ENCODE results near the gene UBE2Q2. TPM values are rescaled to one million over a fixed set of nuclear protein-coding genes. Genes with fewer than 3 reads are reported as not detected.
A peak's percentile ranks its signal among the peaks of the same experiment; 100 is the strongest.

UBE2Q2 gene
- total RNA-seq, 1 experiment from 2014 or later = 27.0 TPM

GRCh38 chr15:75842722-75843677 is at the start of gene UBE2Q2 (continued):
- TF ChIP-seq ZNF138 (CRISPR knock-in tag; conservative IDR thresholded peaks at IDR 0.05) (0 out of 2 replicates have a peak, but pooled peaks have one; percentile 19), E2F1 (CRISPR knock-in tag; IDR thresholded peaks at IDR 0.05) (no peak; the same call in 1 of the 2 replicates), AFF4 (CRISPR knock-in tag; IDR thresholded peaks at IDR 0.05; ENCODE audit: borderline replicate concordance) (no peak), ATF2 (CRISPR knock-in tag; IDR thresholded peaks at IDR 0.05; ENCODE audit: borderline replicate concordance, low read depth) (no peak), OVOL2 (CRISPR knock-in tag; IDR thresholded peaks at IDR 0.05; ENCODE audit: borderline replicate concordance) (no peak), ATF3 (CRISPR knock-in tag; conservative IDR thresholded peaks at IDR 0.05) (no peak), HMGA2 (CRISPR knock-in tag; IDR thresholded peaks at IDR 0.05) (no peak), USF1 (CRISPR knock-in tag; IDR thresholded peaks at IDR 0.05) (no peak), ZNF423 (CRISPR knock-in tag; IDR thresholded peaks at IDR 0.05) (no peak), EMX1 (CRISPR knock-in tag; IDR thresholded peaks at IDR 0.05) (no peak), TEAD4 (CRISPR knock-in tag; IDR thresholded peaks at IDR 0.05) (peak; percentile 14; the same call in 1 of the 2 replicates), FOXK1 (CRISPR knock-in tag; IDR thresholded peaks at IDR 0.05) (no peak; the same call in 1 of the 2 replicates), TEAD1 (CRISPR knock-in tag; IDR thresholded peaks at IDR 0.05) (peak; percentile 66; the same call in 1 of the 2 replicates), ESRRA (CRISPR knock-in tag; IDR thresholded peaks at IDR 0.05; ENCODE audit: borderline replicate concordance) (peak; percentile 58; the same call in 1 of the 2 replicates), TP53 (CRISPR knock-in tag; IDR thresholded peaks at IDR 0.05) (peak; percentile 79; the same call in 1 of the 2 replicates), ARID4B (CRISPR knock-in tag; IDR thresholded peaks at IDR 0.05; ENCODE audit: borderline replicate concordance) (no peak), FOXP1 (CRISPR knock-in tag; IDR thresholded peaks at IDR 0.05; ENCODE audit: borderline replicate concordance) (peak; percentile 43; the same call in 1 of the 2 replicates), PRRX2 (CRISPR knock-in tag; IDR thresholded peaks at IDR 0.05) (no peak), ZNF671 (CRISPR knock-in tag; IDR thresholded peaks at IDR 0.05) (no peak), ZNF281 (CRISPR knock-in tag; IDR thresholded peaks at IDR 0.05) (peak; percentile 62; the same call in 1 of the 2 replicates), JUN (CRISPR knock-in tag; IDR thresholded peaks at IDR 0.05) (no peak), USF2 (CRISPR knock-in tag; IDR thresholded peaks at IDR 0.05) (no peak)

Measured in WTC11 (cell line).